ENCODE data around the gene BNC2.

The BNC2 gene

DNA sequence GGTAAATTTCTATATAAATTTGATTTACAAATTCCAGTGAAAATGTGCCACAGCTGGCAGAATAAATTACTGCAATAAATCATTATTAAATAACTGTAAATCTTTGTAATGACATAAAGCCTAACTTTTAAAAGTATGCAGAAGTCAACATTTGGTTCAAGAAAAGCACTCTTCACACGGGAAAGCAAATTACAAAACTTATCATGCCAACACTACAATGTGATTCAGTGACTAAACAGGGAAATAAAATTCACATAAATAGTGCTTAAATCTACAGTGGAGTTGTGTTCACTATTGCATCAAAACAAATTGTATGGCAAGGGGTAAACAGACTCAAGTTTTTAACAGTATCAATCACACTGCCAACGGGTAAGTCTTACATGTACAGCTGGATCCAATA lies 117.2 kb downstream of the BNC2 start:
- DNase-seq: no peak

DNA sequence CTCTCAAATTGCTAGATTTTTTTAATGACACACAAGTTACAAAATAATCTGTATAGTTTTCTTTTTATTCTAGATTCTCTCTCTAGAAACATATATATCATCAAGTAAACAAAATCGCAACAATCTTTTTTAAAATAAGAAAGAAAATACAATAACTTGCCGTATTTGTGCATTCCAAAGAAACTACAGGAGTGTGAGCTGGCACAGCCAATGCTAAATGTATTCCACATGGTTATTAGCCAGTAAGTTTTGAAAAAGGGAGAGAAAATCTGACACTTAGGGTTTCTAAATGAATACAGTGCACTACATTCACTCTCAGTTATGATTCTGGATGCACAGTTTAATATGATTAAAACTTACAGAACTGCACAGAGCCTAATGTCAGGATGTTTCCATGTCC lies 117.9 kb downstream of the BNC2 start:
- DNase-seq: no peak

DNA sequence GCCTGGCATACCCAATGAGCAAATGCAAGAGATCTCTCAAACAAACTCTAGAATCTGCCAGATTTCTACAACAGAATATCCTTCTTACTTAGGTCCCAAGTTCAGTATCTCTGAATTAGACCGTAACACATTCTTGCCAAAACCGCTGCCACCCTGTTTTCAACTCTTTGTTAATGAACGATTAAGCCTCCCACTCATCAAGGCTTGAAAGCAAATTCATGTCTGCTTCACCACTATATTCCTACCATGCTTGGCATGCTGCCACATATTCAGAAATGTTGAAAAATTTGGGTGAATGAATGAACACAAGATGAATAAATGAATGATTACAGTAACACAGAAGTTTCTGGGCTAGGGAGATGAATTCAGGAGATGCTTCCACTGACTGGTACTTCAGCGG lies 119.9 kb downstream of the BNC2 start:
- DNase-seq: no peak

DNA sequence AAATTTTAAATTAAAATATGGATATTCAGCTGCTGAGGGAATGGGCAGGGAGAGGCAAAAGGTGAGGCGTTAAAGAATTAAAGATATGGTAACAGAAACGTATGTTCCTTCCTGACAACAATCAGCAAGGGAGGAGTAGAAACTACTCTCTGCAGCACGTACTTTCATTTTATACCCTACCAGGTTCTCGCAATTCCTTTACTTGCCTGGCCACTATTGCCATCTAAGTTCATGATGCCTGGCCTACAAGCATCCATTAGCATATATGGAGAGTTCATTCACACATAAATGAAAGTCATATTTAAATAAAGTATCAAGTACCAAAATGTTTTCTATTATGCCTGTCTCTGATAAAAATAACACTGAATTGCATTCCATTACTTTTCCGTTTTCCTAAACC lies 125.1 kb downstream of the BNC2 start:
- no peak for DNase-seq

DNA sequence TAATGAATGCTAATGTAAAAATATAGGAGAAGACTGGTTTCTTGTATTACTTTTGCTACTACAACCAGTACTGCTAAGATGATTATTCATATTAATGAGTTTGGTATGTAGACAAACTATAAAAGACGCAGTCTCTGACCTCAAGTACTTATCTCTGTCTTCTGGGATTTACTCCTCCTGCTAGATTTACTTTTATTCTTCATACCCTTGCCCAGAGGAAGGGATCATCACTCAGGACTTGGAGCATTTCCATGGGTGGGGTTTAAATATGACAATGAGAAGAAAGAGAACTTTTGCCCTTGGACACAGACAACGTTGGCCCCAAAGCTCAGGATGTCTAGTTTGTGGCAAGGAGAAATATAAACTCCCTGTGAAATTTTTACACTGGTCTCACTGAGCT lies 126.1 kb downstream of the BNC2 start:
- DNase-seq: no peak

DNA sequence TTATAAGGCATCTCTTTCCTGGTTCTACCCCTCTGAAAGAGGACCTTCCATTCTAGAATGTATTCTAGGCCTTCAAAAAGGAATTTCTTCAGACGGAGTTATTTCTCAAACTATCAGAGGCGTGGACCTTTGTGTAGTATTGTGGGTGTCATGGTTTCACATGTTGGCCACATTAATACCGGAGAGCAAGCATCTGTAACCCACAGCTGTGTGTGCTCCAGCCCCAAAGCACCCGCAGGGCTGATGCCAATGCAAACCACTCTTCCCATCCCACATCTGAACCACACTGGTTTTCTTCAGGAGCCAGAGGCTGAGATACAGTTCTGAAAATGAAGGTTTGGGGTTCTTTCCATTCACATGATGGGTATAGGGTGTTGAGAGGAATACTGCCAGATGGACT lies 127.1 kb downstream of the BNC2 start:
- DNase-seq: no peak

DNA sequence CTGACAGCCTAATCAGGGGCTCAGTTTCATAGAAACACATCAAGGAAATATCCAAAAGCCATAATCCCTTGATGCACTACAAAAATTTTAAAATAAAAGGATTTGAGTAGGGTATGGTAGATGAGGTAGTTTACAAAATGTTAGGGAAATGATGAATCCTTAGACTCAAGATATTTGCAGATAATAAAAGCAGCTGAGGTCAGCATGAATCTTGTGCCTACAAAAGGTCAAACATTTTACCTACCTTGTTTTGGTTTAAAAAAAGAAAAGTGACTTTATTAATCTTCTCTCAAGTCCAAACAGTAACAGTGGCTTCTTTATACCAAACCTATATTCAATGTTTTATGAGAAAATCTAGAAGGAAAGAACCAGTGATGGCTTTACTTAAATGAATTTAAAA lies 135.5 kb downstream of the BNC2 start:
- no peak for DNase-seq

DNA sequence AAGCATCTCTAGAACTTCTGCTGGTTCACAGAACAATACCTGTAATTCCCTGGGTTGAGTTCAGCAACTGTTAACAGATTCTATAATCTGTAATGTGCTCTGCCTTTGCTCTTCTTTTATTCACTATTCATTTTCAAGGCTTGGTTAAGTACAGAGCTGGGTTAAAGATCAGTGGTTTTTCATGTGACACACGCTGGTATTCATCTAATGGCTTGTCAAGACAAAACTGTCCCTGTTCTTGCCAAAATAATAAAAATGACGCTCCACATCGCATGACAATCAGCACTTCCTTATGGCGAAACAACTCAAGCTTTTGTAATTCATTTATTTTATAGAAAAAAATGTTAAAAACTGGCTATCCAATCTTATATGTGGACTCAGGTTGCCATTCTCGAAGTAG lies 137.9 kb downstream of the BNC2 start:
- DNase-seq: no peak

DNA sequence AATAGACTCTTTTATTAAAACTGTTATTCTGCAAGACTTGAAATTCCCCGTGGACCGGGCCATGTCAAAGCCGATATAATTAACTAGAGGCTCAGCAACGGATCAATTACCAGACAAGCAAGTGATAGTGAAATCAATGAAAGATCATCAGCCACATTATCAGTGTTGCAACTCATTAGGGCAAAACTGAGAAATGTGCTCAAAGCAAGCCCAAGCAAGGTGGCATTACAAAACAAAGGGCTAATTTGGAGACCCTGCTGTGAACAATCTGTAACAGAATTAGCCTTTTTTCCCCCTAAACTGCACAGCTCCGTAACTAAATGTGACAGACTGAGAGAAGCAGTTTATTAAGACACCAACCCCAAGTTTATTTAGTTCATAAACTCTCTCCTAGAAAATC lies 140.3 kb downstream of the BNC2 start:
- DNase-seq: no peak

DNA sequence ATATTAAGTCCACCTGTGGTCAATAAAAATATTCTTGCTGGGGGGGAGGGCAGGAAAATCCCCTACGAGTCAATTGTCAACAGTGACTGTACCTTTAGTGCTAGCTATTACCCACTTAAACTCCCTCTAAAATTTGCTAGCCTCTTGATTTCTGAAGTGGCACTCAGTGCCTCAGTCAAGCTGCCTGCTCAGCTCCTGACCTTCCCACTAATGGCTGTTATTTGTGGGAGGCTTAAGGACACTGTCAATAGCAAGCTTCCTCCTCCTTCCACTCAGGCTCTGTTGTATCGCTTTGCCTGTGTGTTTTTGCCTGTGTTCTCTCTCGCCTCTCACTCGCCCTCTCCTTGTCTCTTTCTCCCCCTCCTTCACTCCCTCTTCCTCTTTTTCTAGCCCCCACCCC lies 140.8 kb downstream of the BNC2 start:
- no peak for DNase-seq

DNA sequence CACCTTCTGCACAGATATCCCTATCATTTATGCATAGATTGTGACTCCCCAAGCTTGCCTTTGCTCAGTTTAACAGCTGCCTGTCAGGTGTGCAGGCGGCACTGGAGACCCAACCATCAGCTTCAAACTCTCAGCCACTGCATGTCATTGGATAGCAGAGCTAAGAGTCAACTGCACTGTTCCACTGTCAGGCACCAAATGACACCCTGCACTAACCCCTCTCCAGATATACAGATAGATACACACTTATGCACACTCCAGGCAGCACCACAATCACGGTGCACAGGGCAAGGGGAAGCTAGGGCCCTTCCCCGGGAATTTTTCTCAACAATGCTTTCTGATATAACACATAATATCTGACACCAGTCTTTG lies 142.3 kb downstream of the BNC2 start:
- no peak for DNase-seq

DNA sequence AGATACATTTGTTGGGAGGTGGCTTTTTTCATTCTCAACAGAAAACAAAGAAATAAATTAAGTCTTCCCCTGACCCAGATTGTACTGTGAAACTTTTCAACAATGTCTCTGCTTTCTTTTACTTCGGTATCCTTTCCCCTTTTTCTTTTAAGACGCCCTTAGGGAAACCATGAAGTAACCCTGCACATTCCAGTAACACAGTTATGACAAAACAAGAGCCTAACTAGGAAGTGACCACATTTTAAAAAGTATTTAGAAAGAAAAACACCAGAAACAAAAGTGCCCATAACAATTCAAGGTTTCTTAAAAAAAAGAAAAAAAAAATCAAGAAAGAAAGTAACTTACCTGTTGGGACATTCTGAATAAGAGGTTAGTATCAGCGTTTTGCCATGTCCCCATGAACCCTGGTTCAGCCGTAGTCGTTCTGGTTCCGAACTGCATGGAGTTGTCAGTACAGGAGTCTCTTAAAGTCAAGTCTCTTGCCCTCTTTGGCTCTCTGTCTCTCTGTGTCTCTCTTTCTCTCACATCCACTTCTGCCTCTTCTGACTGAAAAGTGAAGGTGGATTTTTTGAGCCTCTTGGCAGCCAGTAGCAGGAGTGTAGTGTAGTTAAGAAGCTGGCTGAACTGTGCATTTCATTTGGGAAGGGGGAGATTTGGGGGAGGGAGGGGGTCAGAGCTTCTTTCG lies 142.9 kb downstream of the BNC2 start:
- DNase-seq: no peak

DNA sequence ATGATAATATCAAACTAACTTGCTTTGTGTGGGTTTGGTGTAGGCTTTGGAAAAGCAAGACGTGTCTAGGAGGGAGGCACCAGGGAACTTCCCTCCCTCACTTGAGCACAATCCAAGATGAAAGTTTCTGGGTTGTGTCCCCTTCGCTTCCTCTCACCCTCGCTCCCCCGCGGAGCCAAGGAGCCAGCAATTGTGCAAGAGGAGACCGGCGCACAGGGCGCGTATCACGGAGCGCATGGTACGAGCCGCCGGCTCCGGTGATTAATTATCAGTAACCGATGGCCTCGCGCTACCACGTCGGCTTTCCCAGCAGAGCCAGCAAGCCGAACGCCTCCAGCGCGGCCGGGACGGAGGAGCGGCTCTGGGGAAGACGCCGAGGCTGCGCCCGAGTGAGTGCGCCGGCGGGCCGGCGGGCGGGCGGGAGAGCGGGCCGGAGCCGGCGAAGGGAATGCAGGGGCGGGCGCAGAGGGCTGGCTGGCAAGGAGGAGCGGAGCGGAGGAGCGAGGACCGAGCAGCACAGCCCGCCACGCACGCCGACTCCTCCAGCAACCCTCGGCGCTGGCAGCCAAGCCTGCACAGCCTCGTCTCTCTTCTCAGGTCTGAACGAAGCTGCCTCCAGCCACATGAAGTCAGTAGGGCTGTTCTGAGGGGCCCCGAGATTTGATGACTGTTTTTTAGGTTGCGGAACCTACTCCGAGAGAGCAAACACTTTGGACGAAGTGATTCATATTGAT lies 143.6 kb downstream of the BNC2 start:
- no peak for DNase-seq

DNA sequence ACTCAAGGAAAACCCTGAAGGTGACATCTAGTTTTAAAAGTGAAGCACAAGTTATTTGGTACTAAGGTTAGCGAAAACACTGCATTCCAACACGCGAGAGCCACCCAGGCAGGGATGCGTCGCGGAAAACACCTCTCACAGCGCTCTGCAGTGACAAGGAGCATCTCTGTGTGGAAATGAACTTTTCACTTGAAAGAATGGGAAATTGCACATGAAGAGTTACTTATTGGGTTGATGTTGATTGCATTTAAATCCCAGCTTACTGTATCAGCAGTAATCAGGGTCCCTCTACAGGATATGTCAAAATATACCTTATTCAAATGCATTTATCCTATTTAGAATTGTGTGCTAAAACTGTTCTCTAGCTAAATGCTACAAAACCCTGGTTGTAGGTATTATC lies 144.4 kb downstream of the BNC2 start:
- no peak for DNase-seq

DNA sequence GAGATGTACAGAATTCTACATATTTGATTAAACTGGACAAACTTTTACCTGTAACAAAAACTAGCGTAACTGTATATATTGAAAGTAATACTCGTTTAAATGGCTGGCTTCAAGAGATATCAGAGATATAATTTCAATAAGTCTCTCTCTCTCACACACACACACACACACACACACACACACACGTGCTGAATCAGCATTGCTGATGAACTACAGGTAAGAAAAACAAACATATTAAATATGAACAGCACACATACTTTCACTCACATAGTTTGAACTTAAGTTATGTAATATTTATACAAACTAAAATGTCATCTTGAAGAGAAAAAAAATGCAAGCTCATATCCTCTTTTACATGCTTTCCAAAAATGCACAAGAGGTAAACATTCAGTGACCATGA lies 145.4 kb downstream of the BNC2 start:
- no peak for DNase-seq

DNA sequence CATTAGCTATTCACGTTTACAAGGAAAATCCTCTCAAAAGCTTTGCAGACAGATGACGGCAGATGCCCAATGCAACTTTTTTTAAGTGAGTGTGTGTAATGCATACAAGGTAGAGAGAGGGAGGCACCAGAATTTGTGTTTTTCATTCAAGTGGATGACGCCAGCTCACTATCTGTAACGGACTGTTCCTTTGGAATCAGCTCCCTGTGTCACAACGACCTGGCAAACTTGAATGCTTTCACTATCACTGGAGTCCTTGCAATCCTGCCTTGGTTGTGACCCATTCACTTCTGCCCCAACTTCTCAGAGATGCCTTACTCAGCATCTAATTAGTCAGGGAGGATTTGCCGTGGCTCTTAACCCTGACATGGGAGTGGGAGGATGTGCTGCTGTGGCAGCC lies 148.5 kb downstream of the BNC2 start:
- DNase-seq: no peak

DNA sequence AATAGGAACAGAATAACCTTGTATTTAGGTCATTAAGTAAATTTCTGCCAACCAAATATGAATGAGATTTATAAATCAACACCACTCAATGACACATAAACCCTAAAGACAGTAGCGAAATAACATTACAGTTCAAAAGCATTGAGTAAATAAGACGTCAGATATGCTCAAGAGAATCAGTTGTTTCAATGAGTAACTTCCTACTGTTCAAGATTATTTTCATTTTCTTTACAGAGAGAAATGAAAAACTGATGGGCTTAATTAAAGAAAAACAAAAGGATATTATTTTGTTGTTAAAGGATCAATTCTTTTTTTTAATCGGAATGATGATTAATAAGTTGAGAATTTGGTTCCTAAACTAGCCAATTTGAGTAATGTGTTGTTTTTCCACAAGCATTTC lies 150.1 kb downstream of the BNC2 start:
- no peak for DNase-seq

DNA sequence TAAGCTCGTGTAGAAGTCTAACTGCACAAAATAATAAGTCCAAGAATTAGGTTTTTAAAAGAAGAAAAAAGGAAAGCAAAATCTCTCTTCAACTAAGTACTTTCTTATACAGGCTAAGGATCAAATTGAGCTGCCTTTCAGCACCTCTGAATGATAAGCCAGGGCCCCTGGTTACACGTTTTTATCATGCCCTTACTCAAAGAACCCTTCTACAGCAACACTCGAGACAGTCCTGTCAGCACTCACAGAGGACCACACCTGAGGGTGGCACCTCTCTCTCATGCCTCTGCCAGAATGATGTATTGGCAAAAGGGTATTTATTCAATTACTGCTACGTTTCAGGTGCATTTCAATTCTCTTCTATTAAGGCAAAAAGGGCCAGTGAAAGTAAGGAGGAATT lies 150.5 kb downstream of the BNC2 start:
- no peak for DNase-seq

DNA sequence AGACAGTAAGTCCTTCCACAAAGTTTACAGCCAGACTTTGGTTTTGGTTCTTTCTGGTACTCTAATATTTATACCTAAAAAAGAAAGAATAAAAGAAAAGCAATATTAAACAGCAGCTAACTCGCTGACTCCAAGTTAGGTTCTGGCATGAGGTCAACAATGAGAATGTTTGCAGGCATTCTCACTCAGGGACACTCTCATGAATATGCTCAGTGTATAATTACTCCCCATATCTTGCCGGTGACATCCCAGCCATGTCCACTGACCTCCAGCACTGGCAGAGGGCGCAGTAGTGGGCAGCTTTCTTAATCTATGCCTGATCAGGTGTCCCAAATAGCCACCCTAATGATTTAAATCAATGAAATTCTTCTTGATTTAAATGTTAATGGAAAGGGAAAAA lies 151.5 kb downstream of the BNC2 start:
- no peak for DNase-seq

DNA sequence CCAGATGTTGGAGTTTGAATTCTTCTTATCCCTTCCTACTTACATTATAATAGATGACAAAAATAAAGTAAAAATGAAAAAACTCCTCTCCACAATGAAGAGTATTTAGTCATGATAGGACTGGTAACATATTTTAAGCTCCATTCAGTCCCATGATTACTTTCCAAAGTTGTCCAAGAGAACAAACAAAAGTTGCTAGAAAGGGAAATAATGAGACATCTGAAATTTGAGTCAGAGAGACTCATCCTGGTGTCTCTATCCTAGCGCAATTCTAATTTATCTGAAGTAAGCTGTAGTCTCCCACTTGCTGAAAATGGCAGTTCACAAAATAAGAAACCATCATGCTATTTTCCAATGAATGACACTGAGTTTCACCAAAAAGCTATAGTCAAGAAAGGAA lies 152.2 kb downstream of the BNC2 start:
- no peak for DNase-seq

DNA sequence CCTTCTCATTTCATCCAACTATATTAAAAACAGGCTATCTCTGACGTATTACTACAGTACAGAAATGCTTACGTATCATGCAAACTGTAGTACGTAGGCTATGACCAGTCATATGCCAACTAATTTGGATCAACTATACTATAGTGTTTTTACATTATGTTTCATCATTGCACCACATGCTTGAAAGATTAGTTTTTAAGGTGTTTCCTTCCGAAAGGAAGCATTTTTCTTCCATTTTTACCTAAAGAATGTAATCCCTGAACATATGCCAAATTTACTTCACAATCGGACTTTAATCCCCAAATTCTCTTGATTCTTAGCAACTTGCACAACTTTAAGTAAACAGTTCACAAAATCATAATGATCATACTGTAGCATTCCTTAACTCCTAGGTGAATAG lies 153.9 kb downstream of the BNC2 start:
- DNase-seq: no peak

DNA sequence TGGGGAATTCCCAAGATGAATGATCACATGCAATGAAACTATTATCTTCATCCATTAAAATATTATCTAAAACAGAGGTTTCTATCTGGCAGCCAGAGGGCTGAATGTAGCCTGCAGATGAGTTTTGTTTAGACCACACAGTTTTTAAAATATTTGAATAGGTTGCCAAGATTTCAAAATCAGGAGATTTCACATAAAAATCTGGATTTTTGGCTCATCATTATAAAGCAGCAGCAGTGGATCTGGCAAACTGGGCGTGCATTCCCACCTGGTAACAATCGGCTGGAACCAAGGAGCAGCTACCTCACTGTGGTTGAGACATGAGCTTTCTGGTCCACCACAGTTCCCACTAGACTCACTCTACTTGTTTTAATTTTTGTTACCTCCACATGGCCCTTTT lies 155.1 kb downstream of the BNC2 start:
- DNase-seq: no peak

DNA sequence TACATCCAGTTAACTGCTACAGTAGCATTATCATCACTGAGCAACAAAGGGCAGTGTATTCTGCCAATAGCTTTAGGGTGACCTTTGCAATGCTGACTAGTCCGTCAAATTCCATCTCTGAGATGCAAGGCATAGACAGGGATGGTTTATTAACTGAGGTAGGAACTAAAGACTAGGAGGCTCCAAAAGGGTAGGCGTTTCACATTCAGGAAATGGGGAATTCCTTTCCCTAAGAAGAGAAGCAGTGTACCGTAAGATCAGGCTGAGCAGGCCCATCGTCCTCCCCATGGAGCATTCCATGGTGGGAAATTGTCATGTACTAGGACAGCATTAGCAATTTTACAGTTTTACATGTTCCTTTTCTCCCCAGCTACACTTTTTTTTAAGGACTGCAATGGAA lies 157.7 kb downstream of the BNC2 start:
- DNase-seq: no peak

DNA sequence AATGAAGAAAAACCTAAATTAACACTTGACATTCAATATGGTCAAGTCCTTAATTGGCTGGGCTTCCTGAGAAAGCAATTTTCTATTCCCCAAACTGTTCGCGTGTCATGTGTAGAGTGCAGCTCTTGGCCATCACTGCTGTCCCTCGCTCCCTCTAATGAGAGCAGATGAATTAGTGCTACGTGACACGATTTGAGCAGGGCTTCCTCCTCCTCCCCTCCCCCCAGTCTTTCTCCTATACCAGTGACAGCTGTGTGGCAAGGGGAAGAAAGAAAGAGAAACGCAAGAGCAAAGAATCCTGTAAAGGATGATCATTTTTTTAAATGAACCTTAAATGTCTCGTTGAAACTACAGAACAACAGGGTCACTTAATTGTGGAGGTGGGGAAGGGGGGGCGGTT lies 159.6 kb downstream of the BNC2 start:
- no peak for DNase-seq

DNA sequence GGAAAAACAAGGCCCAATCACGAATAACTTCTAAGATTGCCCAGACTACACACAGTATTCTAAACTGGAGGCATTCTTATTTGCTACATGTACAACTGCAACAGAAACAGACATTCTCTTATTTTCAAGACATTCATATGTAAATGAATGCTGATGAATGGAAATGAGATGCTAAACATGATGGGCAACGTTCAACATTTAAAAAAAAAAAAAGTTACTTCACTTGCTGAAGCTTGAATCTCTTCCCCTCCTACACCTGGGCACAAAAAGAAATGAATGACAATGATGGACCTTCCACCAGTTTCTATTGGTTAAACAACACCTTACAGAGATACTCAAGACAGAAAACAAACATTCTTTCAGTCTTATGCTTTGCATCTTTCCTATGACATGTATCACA lies 160.5 kb downstream of the BNC2 start:
- no peak for DNase-seq
